ENCODE results near the gene GRIP1. TPM values are rescaled to one million over a fixed set of nuclear protein-coding genes. Genes with fewer than 3 reads are reported as not detected.

GRIP1 gene
- total and polyA plus RNA-seq, 2 donors (not counting 3 experiments of a cell fraction or from before 2014, with no cell fraction given) = 0.04 to 0.69 TPM

DNA sequence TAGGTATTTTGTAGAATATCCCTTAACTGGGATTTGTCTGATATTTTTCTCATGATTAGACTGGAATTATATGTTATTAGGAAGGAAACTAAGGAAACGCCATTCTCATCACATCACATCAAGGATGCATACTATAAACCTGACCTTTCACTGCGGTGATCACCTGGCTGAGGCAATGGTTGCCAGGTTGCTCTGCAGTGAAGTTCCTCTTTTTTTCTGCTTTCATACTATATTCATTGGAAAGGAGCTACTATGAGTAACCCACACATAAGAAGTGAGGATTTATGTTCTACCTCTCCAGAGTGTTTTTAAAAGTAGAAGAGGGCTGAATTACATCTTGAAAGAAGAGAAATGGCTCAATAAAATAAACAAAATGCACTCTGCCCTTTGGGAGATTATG lies 31.0 kb upstream of the GRIP1 start:
- TF ChIP-seq JUN (IDR thresholded peaks at IDR 0.05; ENCODE audit: borderline replicate concordance, insufficient read depth, insufficient read length, low read depth) (no peak), MYC (IDR thresholded peaks at IDR 0.05; ENCODE audit: low read depth, low read length) (no peak), GATA2 (IDR thresholded peaks at IDR 0.05; ENCODE audit: insufficient read depth, insufficient read length, low read depth, low read length) (no peak), POLR2A (IDR thresholded peaks at IDR 0.05; ENCODE audit: low read depth, low read length) (no peak), POLR2AphosphoS5 (IDR thresholded peaks at IDR 0.05; ENCODE audit: insufficient read depth, low read depth, low read length) (no peak)
- TF ChIP-seq, protein P1, sequence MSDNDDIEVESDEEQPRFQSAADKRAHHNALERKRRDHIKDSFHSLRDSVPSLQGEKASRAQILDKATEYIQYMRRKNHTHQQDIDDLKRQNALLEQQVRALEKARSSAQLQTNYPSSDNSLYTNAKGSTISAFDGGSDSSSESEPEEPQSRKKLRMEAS (IDR thresholded peaks at IDR 0.05; ENCODE audit: insufficient read depth, insufficient read length) = no peak
- Histone ChIP-seq H3K27me3 (ENCODE audit: control insufficient read depth in 2 of 2, insufficient read depth in 2 of 2, low read length in 2 of 2) (peaks cover 7 to 20% of the 10 kb centered on the region in 2 experiments), H3K4me2 (ENCODE audit: insufficient read depth, low read length) (no peak overlapping the region), H4K20me1 (replicated peaks; ENCODE audit: control insufficient read depth, extremely low read depth, insufficient read depth, low read length) (no peaks in the 10 kb centered on the region), H3K36me3 (ENCODE audit: control insufficient read depth in 2 of 2, extremely low read depth in 1 of 2, insufficient read depth in 2 of 2, low read length in 2 of 2) (no peaks in the 10 kb centered on the region), H3K4me3 (replicated peaks in 1 of 3; ENCODE audit: insufficient read depth in 1 of 3, low read depth in 1 of 3, low read length in 3 of 3) (no peak overlapping the region), H3K9me1 (replicated peaks; ENCODE audit: control insufficient read depth, extremely low read depth, insufficient read depth, low read length) (no peaks in the 10 kb centered on the region), H3K9ac (replicated peaks; ENCODE audit: extremely low read depth, insufficient read depth, low read length) (no peak overlapping the region), H3K4me1 (ENCODE audit: control insufficient read depth, extremely low read depth, insufficient read depth, low read length) (no peaks in the 10 kb centered on the region), H3K79me2 (ENCODE audit: control insufficient read depth, insufficient read depth, low read length) (no peaks in the 10 kb centered on the region), H3K9me3 (replicated peaks; ENCODE audit: control insufficient read depth, insufficient read depth, low read length) (no peaks in the 10 kb centered on the region), H2AFZ (ENCODE audit: low read depth, low read length) (no peak overlapping the region), H3K27ac (ENCODE audit: insufficient read depth, low read depth, low read length) (no peak overlapping the region)
- DNase-seq (ENCODE audit: low read depth, low spot score) = no peak
- dilution Hi-C loops (cut with MboI; ENCODE audit: extremely low pct_ligation_motif_present, low sequenced_read_pairs) (no loop called here), intact Hi-C loops (cut with micrococcal nuclease) (loop anchor here (5.0 kb wide), 1 partner anchor 563 kb away; no protein-coding TSS in a partner anchor)
- FAIRE-seq = no peak
- POLR2A ChIA-PET = no interaction called here
- CTCF ChIA-PET = interaction anchor here (1.1 to 5.1 kb wide), 11 partner anchors 8 to 564 kb away, joined by 3 to 57 read pairs (median 9); no protein-coding TSS in a partner anchor
- no TSS peak for BruUV-seq (replicated peaks)

DNA sequence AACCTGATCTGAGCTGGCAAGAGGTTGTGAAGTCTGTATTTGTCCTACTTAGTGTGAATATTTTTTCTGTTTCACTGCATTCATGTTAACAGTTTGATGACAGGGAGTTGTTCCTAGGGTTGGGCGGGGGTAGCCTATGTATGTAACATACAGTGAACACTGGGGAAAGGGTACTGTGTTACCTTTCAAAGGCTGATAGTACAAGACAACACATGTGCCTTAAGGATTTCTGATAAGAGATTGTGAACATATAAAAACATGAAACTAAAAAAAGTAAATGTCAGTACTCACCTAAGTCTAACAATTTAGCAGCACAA lies 30.5 kb upstream of the GRIP1 start:
- no TSS peak for BruUV-seq (replicated peaks)
- ChIA-PET CTCF (interaction anchor here (0.8 to 5.1 kb wide), 18 partner anchors 9 to 564 kb away, joined by 3 to 57 read pairs (median 4); no protein-coding TSS in a partner anchor), POLR2A (no interaction called here)
- Histone ChIP-seq H3K79me2 (ENCODE audit: control insufficient read depth, insufficient read depth, low read length) (no peaks in the 10 kb centered on the region), H3K9me3 (replicated peaks; ENCODE audit: control insufficient read depth, insufficient read depth, low read length) (no peaks in the 10 kb centered on the region), H3K4me1 (ENCODE audit: control insufficient read depth, extremely low read depth, insufficient read depth, low read length) (no peaks in the 10 kb centered on the region), H3K9ac (replicated peaks; ENCODE audit: extremely low read depth, insufficient read depth, low read length) (no peak overlapping the region), H3K27me3 (ENCODE audit: control insufficient read depth in 2 of 2, insufficient read depth in 2 of 2, low read length in 2 of 2) (peaks cover 5 to 22% of the 10 kb centered on the region in 2 experiments), H3K9me1 (replicated peaks; ENCODE audit: control insufficient read depth, extremely low read depth, insufficient read depth, low read length) (no peaks in the 10 kb centered on the region), H3K4me2 (ENCODE audit: insufficient read depth, low read length) (no peak overlapping the region), H4K20me1 (replicated peaks; ENCODE audit: control insufficient read depth, extremely low read depth, insufficient read depth, low read length) (no peaks in the 10 kb centered on the region), H3K27ac (ENCODE audit: insufficient read depth, low read depth, low read length) (no peak overlapping the region), H3K4me3 (replicated peaks in 1 of 3; ENCODE audit: insufficient read depth in 1 of 3, low read depth in 1 of 3, low read length in 3 of 3) (no peak overlapping the region), H2AFZ (ENCODE audit: low read depth, low read length) (no peak overlapping the region), H3K36me3 (ENCODE audit: control insufficient read depth in 2 of 2, extremely low read depth in 1 of 2, insufficient read depth in 2 of 2, low read length in 2 of 2) (no peaks in the 10 kb centered on the region)
- FAIRE-seq = no peak
- intact Hi-C loops (cut with micrococcal nuclease) (loop anchor here (5.0 kb wide), 1 partner anchor 562 kb away; no protein-coding TSS in a partner anchor), dilution Hi-C loops (cut with MboI; ENCODE audit: extremely low pct_ligation_motif_present, low sequenced_read_pairs) (no loop called here)
- DNase-seq (ENCODE audit: low read depth, low spot score) = no peak
- TF ChIP-seq POLR2AphosphoS5 (IDR thresholded peaks at IDR 0.05; ENCODE audit: insufficient read depth, low read depth, low read length) (no peak), POLR2A (IDR thresholded peaks at IDR 0.05; ENCODE audit: low read depth, low read length) (no peak), GATA2 (IDR thresholded peaks at IDR 0.05; ENCODE audit: insufficient read depth, insufficient read length, low read depth, low read length) (no peak), MYC (IDR thresholded peaks at IDR 0.05; ENCODE audit: low read depth, low read length) (no peak), JUN (IDR thresholded peaks at IDR 0.05; ENCODE audit: borderline replicate concordance, insufficient read depth, insufficient read length, low read depth) (no peak), FOS (IDR thresholded peaks at IDR 0.05; ENCODE audit: borderline replicate concordance, insufficient read depth, low read length) (no peak), EZH2 (IDR thresholded peaks at IDR 0.05; ENCODE audit: borderline replicate concordance, low read depth, low read length, severe bottlenecking) (no peak)
- TF ChIP-seq, protein P1 (IDR thresholded peaks at IDR 0.05; ENCODE audit: insufficient read depth, insufficient read length) = no peak
- TF ChIP-seq, protein P2, sequence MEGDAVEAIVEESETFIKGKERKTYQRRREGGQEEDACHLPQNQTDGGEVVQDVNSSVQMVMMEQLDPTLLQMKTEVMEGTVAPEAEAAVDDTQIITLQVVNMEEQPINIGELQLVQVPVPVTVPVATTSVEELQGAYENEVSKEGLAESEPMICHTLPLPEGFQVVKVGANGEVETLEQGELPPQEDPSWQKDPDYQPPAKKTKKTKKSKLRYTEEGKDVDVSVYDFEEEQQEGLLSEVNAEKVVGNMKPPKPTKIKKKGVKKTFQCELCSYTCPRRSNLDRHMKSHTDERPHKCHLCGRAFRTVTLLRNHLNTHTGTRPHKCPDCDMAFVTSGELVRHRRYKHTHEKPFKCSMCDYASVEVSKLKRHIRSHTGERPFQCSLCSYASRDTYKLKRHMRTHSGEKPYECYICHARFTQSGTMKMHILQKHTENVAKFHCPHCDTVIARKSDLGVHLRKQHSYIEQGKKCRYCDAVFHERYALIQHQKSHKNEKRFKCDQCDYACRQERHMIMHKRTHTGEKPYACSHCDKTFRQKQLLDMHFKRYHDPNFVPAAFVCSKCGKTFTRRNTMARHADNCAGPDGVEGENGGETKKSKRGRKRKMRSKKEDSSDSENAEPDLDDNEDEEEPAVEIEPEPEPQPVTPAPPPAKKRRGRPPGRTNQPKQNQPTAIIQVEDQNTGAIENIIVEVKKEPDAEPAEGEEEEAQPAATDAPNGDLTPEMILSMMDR (IDR thresholded peaks at IDR 0.05; ENCODE audit: extremely low read depth in 1 of 2, insufficient read depth in 1 of 2, low read depth in 1 of 2, low read length in 2 of 2) = no peak

Data from endothelial cell of umbilical vein (primary cell).